Stimulated activated CD8-positive, alpha-beta memory T cell treated with anti-CD3 and anti-CD28 coated beads, Interleukin-12 subunit alpha, Interleukin-12 subunit beta, amount 100 ng/mL, for 24 hours (primary cell): Measurements from ENCODE around the gene TNS1.

ENCODE experiments used
- DNase-seq: peaks from one replicate; pipeline ENCODE4 v3.0.0-alpha.2; 2020; ENCODE audit errors: extremely low read depth

TNS1 gene

GRCh38 chr2:217980036-217980435 lies 22.8 kb downstream of the TNS1 start:
- no peak for DNase-seq

- no peak for DNase-seq
These were observed 23.5 kb downstream of the TNS1 start for GRCh38 chr2:217979151-217979811.

GRCh38 chr2:217978536-217979150 lies 24.2 kb downstream of the TNS1 start:
- no peak for DNase-seq

- no peak for DNase-seq
These were observed 24.8 kb downstream of the TNS1 start for GRCh38 chr2:217977840-217978535.

- DNase-seq = no peak
These were observed 26.5 kb downstream of the TNS1 start for GRCh38 chr2:217976301-217976700.

- DNase-seq = no peak
These were observed 27.2 kb downstream of the TNS1 start for GRCh38 chr2:217975626-217976025.

GRCh38 chr2:217974389-217975005 lies 28.3 kb downstream of the TNS1 start:
- DNase-seq = no peak

- DNase-seq = no peak
These were observed 29.6 kb downstream of the TNS1 start for GRCh38 chr2:217973008-217973787.

GRCh38 chr2:217972490-217972889 lies 30.3 kb downstream of the TNS1 start:
- no peak for DNase-seq

GRCh38 chr2:217972037-217972436 lies 30.8 kb downstream of the TNS1 start:
- no peak for DNase-seq

- DNase-seq = no peak
These were observed 31.6 kb downstream of the TNS1 start for GRCh38 chr2:217971166-217971565.

- DNase-seq = no peak
These were observed 32.6 kb downstream of the TNS1 start for GRCh38 chr2:217970206-217970605.

- no peak for DNase-seq
These were observed 33.2 kb downstream of the TNS1 start for GRCh38 chr2:217969588-217969987.

GRCh38 chr2:217968023-217968422 lies 34.8 kb downstream of the TNS1 start:
- DNase-seq = no peak

GRCh38 chr2:217966423-217967070 lies 36.2 kb downstream of the TNS1 start:
- DNase-seq = no peak

GRCh38 chr2:217964275-217965161 lies 38.3 kb downstream of the TNS1 start:
- DNase-seq = no peak

- DNase-seq = no peak
These were observed 42.4 kb downstream of the TNS1 start for GRCh38 chr2:217960351-217960750.

GRCh38 chr2:217959723-217960122 lies 43.1 kb downstream of the TNS1 start:
- no peak for DNase-seq

GRCh38 chr2:217958884-217959225 lies 43.9 kb downstream of the TNS1 start:
- DNase-seq = no peak

- DNase-seq = no peak
These were observed 44.5 kb downstream of the TNS1 start for GRCh38 chr2:217958206-217958883.
